Right lobe of liver (tissue), 4 donors: ENCODE measurements around the gene ACTL8.

Experiments used
- POLR2A ChIP-seq: fragments of 450-650 bp; IDR thresholded peaks from one replicate; pipeline ENCODE4 v1.6.1; 2017; ENCODE audit warnings: antibody characterized with exemption, mild to moderate bottlenecking
- TF ChIP-seq, protein P1 (sequence below), 4 donors: fragments of 200-600 bp in 3 of 4; fragments of 450-650 bp in 1 of 4; IDR thresholded peaks; one replicate each; pipeline versions ENCODE4 v1.5.1 to v1.8.0; 2016 to 2022; ENCODE audit warnings: antibody characterized with exemption in 4 of 4, mild to moderate bottlenecking in 2 of 4
- donor health status: DM: no; HTN: no; CAD: no.
- donor health status: DM: no; HTN: no; CAD: no.
- donor health status: DM: no; HTN: yes; CAD: no.

DNA sequence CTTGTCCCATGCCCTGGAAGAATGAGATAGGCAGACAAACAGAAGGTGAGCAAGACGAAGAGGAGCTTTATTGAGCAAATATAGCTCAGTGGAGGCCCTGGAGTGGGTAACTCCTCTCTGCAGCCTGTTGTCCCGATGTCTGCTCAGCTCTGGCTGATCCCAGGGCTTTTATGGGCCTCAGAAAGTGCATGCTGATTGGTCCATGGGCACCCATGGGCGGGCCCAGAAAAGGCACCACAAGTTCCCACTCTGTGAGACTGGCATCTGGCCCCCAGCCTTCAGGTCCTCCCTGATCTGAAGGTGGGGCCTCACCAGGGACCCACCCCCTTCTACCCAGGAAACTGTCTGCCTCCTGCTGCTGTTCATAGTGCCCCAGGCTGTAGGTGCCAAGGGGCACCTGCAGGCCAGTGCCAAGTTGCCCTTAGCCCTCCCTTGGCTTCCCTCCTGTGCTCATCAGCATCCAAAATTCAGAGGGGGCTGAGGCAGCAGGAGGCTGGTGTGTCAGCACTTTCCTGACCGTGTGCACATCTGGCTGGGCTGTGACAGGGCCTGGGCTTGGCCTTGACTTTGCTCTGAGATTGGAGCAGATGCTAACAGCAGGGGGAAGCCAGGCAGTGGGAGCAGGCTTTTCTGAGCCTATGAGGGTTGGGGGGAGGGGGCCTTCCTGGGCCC, 35.4 kb downstream of the ACTL8 start:
- TF ChIP-seq POLR2A, result no peak
- TF ChIP-seq, protein P1, sequence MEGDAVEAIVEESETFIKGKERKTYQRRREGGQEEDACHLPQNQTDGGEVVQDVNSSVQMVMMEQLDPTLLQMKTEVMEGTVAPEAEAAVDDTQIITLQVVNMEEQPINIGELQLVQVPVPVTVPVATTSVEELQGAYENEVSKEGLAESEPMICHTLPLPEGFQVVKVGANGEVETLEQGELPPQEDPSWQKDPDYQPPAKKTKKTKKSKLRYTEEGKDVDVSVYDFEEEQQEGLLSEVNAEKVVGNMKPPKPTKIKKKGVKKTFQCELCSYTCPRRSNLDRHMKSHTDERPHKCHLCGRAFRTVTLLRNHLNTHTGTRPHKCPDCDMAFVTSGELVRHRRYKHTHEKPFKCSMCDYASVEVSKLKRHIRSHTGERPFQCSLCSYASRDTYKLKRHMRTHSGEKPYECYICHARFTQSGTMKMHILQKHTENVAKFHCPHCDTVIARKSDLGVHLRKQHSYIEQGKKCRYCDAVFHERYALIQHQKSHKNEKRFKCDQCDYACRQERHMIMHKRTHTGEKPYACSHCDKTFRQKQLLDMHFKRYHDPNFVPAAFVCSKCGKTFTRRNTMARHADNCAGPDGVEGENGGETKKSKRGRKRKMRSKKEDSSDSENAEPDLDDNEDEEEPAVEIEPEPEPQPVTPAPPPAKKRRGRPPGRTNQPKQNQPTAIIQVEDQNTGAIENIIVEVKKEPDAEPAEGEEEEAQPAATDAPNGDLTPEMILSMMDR (IDR thresholded peaks at IDR 0.05), result no peak
